HFFc6 (cell line): ENCODE results near the gene DYTN. TPM values are rescaled to one million over a fixed set of nuclear protein-coding genes. Genes with fewer than 3 reads are reported as not detected.

ENCODE experiments used
- DNase-seq: peaks from one replicate; pipeline ENCODE4 v3.0.0-alpha.2; 2018
- H3K27ac Mint-ChIP-seq: 2 replicates; pipeline ENCODE4 v1.8.0; 2020; ENCODE audit warnings: mild to moderate bottlenecking, mixed read lengths
- H3K27me3 Mint-ChIP-seq: 2 replicates; pipeline ENCODE4 v1.8.0; 2021; ENCODE audit warnings: mild to moderate bottlenecking, moderate library complexity, mixed read lengths; ENCODE audit not compliant: insufficient read depth
- H3K36me3 Mint-ChIP-seq: 2 replicates; pipeline ENCODE4 v1.8.0; 2021; ENCODE audit warnings: low read depth, mixed read lengths
- H3K4me1 Mint-ChIP-seq: 2 replicates; pipeline ENCODE4 v1.8.0; 2020; ENCODE audit warnings: low read depth, mixed read lengths
- H3K4me3 Mint-ChIP-seq: 2 replicates; pipeline ENCODE4 v1.8.0; 2020; ENCODE audit warnings: mild to moderate bottlenecking, moderate library complexity, mixed read lengths
- H3K9me3 Mint-ChIP-seq: 2 replicates; pipeline ENCODE4 v1.8.0; 2020; ENCODE audit warnings: mild to moderate bottlenecking, mixed read lengths
- long read RNA-seq: library from polyadenylated mRNA; unstranded; transcript quantifications from one replicate; pipeline ENCODE4 v2.0.0, GENCODE V29; 2019
- total RNA-seq, 6 experiments: library from RNA; stranded (reverse); fragmentation: NEBNext Ultra II Directional; extraction: Animal tissue kit (Norgen Biotek cat#: 25700); gene quantifications; 2 replicates in 1 of 6; 3 replicates in 5 of 6; pipeline ENCODE4 v1.2.3, GENCODE V29; 2021
- TF ChIP-seq, protein P1 (sequence below): fragments of 200-600 bp; sonication (generic); IDR thresholded peaks from 2 replicates; pipeline ENCODE4 v1.5.0; 2021; ENCODE audit warnings: antibody characterized with exemption, mild to moderate bottlenecking

The DYTN gene, protein sequence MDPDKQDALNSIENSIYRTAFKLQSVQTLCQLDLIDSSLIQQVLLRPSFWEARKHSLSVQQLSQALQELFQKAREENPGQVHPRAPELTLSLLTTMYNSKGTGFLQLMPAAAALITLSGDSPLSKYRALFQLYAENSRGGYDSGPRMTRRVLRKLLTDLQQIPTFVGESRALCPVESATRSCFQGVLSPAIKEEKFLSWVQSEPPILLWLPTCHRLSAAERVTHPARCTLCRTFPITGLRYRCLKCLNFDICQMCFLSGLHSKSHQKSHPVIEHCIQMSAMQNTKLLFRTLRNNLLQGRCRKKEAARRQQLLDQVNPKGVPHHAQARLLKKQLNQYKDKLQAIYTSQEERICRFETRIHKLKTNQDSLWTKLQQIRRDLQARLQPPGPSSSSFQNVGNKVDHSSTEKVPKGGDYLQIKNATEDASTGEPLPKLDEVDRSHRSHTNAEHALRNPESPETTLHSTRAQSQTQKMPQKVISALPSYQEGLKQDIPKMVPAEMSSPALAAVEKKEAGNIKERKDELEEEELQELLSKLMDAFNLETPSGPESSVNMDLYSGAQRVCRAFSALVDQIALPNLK
- total RNA-seq, result not detected
- long read RNA-seq, result 0 reads

DNA sequence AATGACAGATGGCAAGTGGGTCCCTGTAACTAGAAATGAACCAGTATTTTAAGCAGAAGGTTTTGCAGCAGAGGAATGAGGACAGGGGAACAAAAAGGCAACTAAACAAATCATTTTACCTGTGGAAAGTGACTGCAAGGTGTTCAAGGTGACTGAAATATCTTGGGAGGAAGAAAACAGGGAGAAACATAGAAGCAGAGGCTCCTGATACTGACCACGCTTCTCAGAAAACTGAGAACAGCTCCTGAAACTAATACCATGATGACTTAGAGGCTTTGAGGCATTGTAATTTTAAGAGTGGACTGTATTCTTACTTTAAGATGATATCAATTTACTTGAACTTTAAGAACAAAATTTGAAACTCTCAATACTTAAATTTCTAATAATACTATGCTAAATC lies at the start of gene DYTN:
TSS of gene DYTN (minus strand) at position 101 of the 400 bp plus-strand sequence. CDS start 117 bp downstream, outside the sequence.
- Mint-ChIP-seq H3K27me3 (no peaks in the 10 kb centered on the region; the same call in none of the 2 replicates), H3K27ac (no peak within 1 kb of the TSS), H3K4me1 (no peaks in the 10 kb centered on the region), H3K36me3 (no peaks in the 10 kb centered on the region), H3K9me3 (no peaks in the 10 kb centered on the region; the same call in 1 of the 2 replicates), H3K4me3 (no peak within 1 kb of the TSS)
- TF ChIP-seq, protein P1, sequence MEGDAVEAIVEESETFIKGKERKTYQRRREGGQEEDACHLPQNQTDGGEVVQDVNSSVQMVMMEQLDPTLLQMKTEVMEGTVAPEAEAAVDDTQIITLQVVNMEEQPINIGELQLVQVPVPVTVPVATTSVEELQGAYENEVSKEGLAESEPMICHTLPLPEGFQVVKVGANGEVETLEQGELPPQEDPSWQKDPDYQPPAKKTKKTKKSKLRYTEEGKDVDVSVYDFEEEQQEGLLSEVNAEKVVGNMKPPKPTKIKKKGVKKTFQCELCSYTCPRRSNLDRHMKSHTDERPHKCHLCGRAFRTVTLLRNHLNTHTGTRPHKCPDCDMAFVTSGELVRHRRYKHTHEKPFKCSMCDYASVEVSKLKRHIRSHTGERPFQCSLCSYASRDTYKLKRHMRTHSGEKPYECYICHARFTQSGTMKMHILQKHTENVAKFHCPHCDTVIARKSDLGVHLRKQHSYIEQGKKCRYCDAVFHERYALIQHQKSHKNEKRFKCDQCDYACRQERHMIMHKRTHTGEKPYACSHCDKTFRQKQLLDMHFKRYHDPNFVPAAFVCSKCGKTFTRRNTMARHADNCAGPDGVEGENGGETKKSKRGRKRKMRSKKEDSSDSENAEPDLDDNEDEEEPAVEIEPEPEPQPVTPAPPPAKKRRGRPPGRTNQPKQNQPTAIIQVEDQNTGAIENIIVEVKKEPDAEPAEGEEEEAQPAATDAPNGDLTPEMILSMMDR, result no peak
- no peak for DNase-seq

DNA sequence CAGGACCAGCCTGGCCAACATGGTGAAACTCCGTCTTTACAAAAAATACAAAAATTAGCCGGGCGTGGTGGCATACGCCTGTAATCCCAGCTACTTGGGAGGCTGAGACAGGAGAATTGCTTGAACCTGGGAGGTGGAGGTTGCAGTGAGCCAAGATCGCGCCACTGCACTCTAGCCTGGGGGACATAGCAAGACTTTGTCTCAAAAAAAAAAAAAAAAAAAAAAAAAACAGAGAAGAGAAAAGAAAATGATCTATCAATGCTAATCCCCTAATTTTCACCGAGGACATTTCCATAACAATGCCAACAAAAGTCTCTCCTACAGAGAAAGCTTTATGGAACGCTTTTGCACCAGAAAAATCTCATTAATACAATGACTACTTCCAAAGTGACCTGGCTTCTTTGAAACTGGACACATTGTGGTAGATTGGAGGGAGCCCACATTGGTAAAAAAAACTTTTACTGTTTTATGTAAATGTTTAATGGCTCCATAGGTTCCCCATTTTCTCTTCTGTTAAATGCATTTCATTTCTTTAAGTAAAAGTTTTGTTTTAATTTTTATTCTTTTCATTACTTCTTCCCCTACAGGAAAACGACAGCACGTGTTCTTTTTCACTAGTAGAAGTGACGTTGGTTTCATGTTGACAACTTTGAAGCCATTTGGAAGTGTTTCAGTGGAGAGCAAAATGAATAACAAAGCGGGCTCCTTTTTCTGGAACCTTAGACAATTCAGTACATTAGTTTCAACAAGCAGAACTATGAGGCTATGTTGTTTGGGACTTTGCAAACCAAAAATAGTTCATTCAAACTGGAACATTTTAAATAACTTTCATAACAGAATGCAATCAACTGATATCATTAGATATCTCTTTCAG lies 48.1 kb upstream of the DYTN start:
- no peak for DNase-seq
- Mint-ChIP-seq H3K27ac (peak overlapping the region; percentile 100), H3K9me3 (no peaks in the 10 kb centered on the region), H3K4me1 (peaks cover 31% of the 10 kb centered on the region), H3K4me3 (peak overlapping the region; percentile 98), H3K36me3 (peaks cover 10% of the 10 kb centered on the region; the same call in 1 of the 2 replicates), H3K27me3 (no peaks in the 10 kb centered on the region; the same call in none of the 2 replicates)
- TF ChIP-seq, protein P1, result no peak

DNA sequence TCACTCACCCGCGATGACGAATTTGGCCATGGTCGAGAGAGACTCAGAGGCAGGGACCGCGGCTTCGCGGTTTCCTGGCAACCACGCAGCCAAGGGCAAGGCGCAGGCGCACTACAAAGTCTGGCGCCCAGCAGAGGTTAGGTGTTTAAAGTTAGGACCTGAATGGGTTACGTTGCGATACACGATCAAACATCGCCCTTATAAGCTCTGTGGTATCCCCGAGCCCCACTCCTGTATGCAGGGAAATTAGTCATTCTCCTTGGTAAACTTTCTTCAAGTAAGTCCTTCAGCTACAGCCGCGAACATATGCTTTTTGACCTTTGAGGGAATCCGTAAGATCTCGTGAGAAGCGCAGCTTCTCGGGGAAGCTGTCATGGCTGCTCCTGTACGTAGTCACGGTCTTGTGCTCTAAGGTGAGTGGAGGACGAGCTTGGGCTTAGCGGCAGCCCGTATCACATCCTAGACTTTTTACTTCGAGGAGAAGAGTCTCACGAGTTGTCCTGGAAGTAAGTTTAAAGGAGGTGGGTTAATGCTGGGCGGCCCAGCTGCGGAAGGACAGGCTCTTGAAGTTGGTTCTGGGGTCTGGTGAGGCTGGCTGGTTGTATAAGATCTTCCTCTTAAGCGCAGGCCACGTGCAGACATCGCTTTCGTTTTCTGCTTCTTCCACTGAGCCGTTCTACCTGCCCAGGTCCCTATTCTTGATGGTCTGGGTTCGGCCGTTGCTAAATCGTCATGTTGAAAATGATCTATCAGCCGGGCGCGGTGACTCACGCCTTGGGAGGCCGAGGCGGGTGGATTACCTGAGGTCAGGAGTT lies 47.3 kb upstream of the DYTN start, which contains the start of the genes FASTKD2 and MDH1B:
TSS of gene FASTKD2 (plus strand) at position 365 of the 815 bp plus-strand sequence. CDS start 1,088 bp downstream, outside the sequence.
TSS of gene MDH1B (minus strand) at position 87 of the 815 bp plus-strand sequence. CDS start at position 30, 57 bp downstream.
- Mint-ChIP-seq H3K27ac (peak within 1 kb of the TSS; percentile 100), H3K36me3 (peaks cover 10% of the 10 kb centered on the region; the same call in 1 of the 2 replicates), H3K4me1 (peaks cover 31% of the 10 kb centered on the region), H3K27me3 (no peaks in the 10 kb centered on the region; the same call in none of the 2 replicates), H3K4me3 (peak within 1 kb of the TSS; percentile 98), H3K9me3 (no peaks in the 10 kb centered on the region)
- DNase-seq, result peak; percentile 94
- TF ChIP-seq, protein P1, result no peak

DNA sequence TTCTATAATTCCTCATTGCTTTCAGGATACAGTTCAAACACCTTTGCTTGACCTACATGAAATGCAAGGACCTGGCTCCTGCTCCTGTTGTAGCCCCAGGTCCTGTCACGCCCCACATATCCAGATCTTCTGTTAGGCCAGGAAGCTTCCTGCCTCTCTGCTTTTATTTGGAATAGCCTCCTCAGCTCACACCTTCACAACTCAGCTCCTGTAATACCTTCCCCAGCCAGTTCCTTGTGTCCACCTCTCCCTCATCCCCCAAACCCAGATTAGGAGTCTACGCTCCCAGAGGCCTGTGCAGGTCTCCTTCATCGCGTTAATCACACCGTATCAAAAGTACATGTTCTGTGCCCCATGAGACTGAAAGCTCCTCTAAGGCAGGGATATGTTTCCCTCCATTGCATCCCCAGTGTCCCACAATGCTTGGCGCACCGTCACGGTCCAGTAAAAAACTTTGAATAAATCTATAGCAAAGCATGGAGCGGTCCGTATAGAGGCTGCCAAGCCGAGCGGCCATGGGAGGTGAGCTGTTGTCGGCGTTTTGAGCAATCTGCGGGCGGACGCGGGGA lies 46.6 kb upstream of the DYTN start:
- H3K9me3 Mint-ChIP-seq, result no peaks in the 10 kb centered on the region
- peaks cover 3% of the 10 kb centered on the region for H3K27me3 Mint-ChIP-seq
- peaks cover 10% of the 10 kb centered on the region; the same call in 1 of the 2 replicates for H3K36me3 Mint-ChIP-seq
- peaks cover 31% of the 10 kb centered on the region for H3K4me1 Mint-ChIP-seq
- DNase-seq, result no peak
- H3K27ac Mint-ChIP-seq, result peak overlapping the region; percentile 100
- TF ChIP-seq, protein P1, result no peak
- peak overlapping the region; percentile 98 for H3K4me3 Mint-ChIP-seq
